LNCAP (cell line): ENCODE data around the gene CIDEB.

Experiments
- CTCF ChIP-seq: fragments of 450-650 bp; IDR thresholded peaks from 2 replicates; pipeline ENCODE4 v1.5.1; 2017; ENCODE audit warnings: mild to moderate bottlenecking

CIDEB gene

GRCh38 chr14:24314377-24315193, 6.8 kb upstream of the CIDEB start:
- no peak for TF ChIP-seq CTCF

DNA sequence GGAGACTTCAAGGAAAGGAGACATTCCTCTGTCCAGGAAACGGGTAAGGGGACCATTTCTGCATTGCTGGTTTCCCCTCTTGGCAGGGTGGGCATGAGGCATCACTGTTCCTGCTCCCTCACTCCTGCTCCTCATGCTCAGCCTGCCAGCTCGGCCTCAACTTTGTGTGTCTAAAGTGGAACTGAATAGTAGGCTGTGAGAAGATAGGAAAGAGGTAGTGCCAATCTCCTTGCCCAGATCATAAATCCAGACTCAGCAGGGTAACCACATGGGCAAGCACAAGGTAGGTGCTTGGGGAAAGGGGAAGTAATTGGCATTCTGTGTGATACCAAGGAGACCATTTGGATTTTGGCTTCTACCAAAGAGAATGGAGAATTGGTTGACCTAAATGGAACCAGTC, 6.1 kb upstream of the CIDEB start:
- no peak for TF ChIP-seq CTCF

DNA sequence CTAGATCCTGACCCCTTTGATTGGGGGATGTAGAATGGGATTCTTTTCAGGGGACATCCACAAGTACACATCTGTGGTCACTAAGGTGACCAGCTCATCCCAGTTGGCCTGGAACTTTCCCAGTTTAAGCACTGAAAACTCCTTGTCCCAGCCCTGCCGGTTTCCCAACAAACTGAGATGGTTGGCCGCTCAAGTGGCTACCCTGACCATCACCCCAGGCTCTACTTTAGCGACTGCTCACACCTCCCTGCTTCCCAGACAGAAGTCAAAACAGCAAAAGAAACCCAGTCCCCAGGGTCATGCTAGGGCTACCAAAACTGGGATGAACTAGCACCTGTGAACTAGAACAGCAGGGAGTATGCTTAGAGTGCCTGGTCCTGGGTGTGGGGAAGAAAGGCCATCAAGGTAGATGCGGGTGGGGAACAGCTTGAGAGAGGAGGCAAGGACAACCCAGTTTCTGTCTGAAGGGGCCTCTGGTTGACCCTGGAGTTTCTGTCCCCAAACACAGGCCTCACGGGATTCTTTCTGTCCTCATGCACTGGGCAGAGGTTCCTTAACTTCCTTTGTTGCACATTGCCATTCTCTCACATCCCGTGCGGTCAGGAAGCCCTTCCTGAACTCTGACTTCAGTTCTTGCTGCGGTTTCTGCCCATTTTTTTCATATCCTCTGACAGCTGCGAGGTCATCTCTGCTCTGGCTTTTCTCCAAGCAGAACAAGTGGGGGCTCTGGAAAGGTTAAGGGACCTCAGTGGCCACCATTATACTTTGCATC, 5.1 kb upstream of the CIDEB start:
- TF ChIP-seq CTCF = no peak

DNA sequence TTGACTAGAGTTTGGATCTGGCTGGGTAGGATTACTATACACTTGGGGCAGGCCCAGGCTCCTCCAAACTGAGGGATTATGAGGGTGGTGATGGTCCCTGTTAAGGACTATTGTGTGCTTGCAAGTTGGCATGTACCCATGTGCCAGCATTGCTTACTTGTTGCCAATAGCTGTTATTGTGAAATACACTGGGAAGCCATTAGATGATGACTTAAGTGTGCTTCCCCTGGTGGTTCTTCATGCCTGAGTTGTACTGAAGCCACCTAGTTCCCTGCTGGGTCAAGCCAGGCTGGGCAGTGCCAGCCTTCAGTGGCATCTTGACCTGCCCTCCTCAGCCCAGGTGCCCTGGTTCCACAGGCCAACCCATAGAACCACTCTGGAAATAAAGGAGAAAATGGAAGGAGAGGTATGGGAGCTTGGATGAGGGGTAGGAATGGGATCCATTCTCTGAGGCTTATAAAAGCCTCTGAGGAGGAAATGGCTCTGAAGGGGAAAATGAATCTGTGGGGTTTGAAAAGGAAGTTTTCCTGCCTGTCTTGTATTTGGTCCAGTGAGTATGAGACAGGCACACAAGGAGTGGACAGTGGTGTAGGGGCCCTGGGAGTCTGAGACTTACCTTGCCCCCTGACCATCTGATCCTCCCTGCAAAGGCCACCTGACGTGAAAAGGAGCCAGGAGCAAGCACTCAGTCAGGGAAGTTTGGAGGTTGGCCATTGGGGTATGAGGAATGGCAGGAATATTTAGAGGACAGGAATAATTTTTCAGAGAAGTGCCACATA, 4.2 kb upstream of the CIDEB start:
- no peak for TF ChIP-seq CTCF

DNA sequence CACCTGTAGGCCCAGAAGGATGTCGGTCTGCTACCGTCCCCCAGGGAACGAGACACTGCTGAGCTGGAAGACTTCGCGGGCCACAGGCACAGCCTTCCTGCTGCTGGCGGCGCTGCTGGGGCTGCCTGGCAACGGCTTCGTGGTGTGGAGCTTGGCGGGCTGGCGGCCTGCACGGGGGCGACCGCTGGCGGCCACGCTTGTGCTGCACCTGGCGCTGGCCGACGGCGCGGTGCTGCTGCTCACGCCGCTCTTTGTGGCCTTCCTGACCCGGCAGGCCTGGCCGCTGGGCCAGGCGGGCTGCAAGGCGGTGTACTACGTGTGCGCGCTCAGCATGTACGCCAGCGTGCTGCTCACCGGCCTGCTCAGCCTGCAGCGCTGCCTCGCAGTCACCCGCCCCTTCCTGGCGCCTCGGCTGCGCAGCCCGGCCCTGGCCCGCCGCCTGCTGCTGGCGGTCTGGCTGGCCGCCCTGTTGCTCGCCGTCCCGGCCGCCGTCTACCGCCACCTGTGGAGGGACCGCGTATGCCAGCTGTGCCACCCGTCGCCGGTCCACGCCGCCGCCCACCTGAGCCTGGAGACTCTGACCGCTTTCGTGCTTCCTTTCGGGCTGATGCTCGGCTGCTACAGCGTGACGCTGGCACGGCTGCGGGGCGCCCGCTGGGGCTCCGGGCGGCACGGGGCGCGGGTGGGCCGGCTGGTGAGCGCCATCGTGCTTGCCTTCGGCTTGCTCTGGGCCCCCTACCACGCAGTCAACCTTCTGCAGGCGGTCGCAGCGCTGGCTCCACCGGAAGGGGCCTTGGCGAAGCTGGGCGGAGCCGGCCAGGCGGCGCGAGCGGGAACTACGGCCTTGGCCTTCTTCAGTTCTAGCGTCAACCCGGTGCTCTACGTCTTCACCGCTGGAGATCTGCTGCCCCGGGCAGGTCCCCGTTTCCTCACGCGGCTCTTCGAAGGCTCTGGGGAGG, 3.1 kb upstream of the CIDEB start, which contains the start of gene LTB4R:
LTB4R (plus strand) TSS at position 857 of the 959 bp plus-strand sequence. CDS start 4,150 bp downstream, outside the sequence.
- TF ChIP-seq CTCF = peak; percentile 58

GRCh38 chr14:24310265-24310645, 2.5 kb upstream of the CIDEB start:
- no peak for TF ChIP-seq CTCF
